HFFc6 (cell line): ENCODE measurements around the gene FGF2. TPM values are rescaled to one million over a fixed set of nuclear protein-coding genes. Genes with fewer than 3 reads are reported as not detected.

Experiments
- DNase-seq: peaks from one replicate; pipeline ENCODE4 v3.0.0-alpha.2; 2018
- H3K27ac Mint-ChIP-seq: 2 replicates; pipeline ENCODE4 v1.8.0; 2020; ENCODE audit warnings: mild to moderate bottlenecking, mixed read lengths
- H3K27me3 Mint-ChIP-seq: 2 replicates; pipeline ENCODE4 v1.8.0; 2021; ENCODE audit warnings: mild to moderate bottlenecking, moderate library complexity, mixed read lengths; ENCODE audit not compliant: insufficient read depth
- H3K36me3 Mint-ChIP-seq: 2 replicates; pipeline ENCODE4 v1.8.0; 2021; ENCODE audit warnings: low read depth, mixed read lengths
- H3K4me1 Mint-ChIP-seq: 2 replicates; pipeline ENCODE4 v1.8.0; 2020; ENCODE audit warnings: low read depth, mixed read lengths
- H3K4me3 Mint-ChIP-seq: 2 replicates; pipeline ENCODE4 v1.8.0; 2020; ENCODE audit warnings: mild to moderate bottlenecking, moderate library complexity, mixed read lengths
- H3K9me3 Mint-ChIP-seq: 2 replicates; pipeline ENCODE4 v1.8.0; 2020; ENCODE audit warnings: mild to moderate bottlenecking, mixed read lengths
- CTCF ChIP-seq: fragments of 200-600 bp; sonication (generic); IDR thresholded peaks from 2 replicates; pipeline ENCODE4 v1.5.0; 2021; ENCODE audit warnings: antibody characterized with exemption, mild to moderate bottlenecking
- total RNA-seq, 6 experiments: library from RNA; stranded (reverse); fragmentation: NEBNext Ultra II Directional; extraction: Animal tissue kit (Norgen Biotek cat#: 25700); gene quantifications; 2 replicates in 1 of 6; 3 replicates in 5 of 6; pipeline ENCODE4 v1.2.3, GENCODE V29; 2021

The FGF2 gene
- total RNA-seq, 6 experiments from 2014 or later: 370 to 442 (median 389) TPM

DNA sequence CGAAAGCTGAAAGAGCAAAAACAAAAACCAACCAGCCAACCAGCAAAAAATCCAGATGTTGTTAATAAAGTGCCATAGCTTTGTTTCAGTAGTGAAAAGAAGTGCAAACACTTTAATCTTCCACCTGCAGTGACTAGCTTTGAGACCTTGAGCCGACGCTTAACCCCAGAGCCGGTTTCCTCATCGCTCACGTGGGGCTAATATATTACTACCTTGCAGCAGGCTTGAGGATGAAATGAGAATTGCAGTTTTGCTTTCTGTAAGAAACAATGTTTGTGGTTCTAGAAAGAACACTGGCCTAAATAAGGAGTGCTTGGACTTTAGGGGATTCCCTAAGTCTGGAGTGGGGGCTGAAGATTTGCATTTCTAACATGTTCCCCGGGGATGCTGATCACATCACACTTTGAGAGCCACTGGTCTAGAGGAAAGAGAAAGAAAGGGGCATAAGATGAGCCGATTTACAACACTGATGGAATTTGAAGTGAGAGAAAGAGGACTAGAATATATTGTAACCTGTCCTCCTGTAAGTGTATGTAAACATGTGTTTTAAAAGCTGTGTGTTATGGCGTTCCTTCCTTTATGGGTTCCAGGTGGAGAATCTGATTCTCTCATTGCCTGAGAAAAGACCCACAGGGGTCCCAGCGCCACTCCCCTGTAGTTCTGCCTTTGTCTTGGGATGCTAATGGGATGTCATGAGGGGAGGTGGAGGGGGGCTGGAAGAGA is 1.4 kb downstream of the FGF2 start:
- Mint-ChIP-seq H3K36me3 (peaks cover 59% of the 10 kb centered on the region), H3K27me3 (peaks cover 3% of the 10 kb centered on the region), H3K27ac (peak overlapping the region; percentile 86), H3K4me3 (peak overlapping the region; percentile 97), H3K4me1 (peaks cover 31% of the 10 kb centered on the region), H3K9me3 (no peaks in the 10 kb centered on the region)
- DNase-seq: no peak
- TF ChIP-seq CTCF: no peak

- Mint-ChIP-seq H3K9me3 (no peaks in the 10 kb centered on the region), H3K27ac (peak overlapping the region; percentile 86), H3K36me3 (peaks cover 67% of the 10 kb centered on the region), H3K4me3 (peak overlapping the region; percentile 97), H3K4me1 (peaks cover 8% of the 10 kb centered on the region), H3K27me3 (peaks cover 3% of the 10 kb centered on the region)
- no peak for TF ChIP-seq CTCF
- no peak for DNase-seq
Observed at GRCh38 chr4:122830426-122831095, 3.9 kb downstream of the FGF2 start.

- Mint-ChIP-seq H3K4me3 (peak overlapping the region; percentile 97), H3K4me1 (no peaks in the 10 kb centered on the region; the same call in none of the 2 replicates), H3K27ac (peak overlapping the region; percentile 64), H3K36me3 (peaks cover 67% of the 10 kb centered on the region), H3K9me3 (no peaks in the 10 kb centered on the region), H3K27me3 (peaks cover 3% of the 10 kb centered on the region)
- no peak for DNase-seq
- TF ChIP-seq CTCF: no peak
Observed at GRCh38 chr4:122831515-122832196, 5.0 kb downstream of the FGF2 start.

GRCh38 chr4:122832732-122833131 is 6.1 kb downstream of the FGF2 start:
- Mint-ChIP-seq H3K27me3 (peaks cover 3% of the 10 kb centered on the region), H3K9me3 (no peaks in the 10 kb centered on the region), H3K4me1 (no peaks in the 10 kb centered on the region; the same call in none of the 2 replicates), H3K36me3 (peaks cover 69% of the 10 kb centered on the region), H3K27ac (peak overlapping the region; percentile 64), H3K4me3 (peak overlapping the region; percentile 97)
- no peak for DNase-seq
- TF ChIP-seq CTCF: no peak

- Mint-ChIP-seq H3K9me3 (no peaks in the 10 kb centered on the region), H3K4me3 (peak overlapping the region; percentile 55; the same call in 1 of the 2 replicates), H3K4me1 (peaks cover 5% of the 10 kb centered on the region), H3K36me3 (peaks cover 63% of the 10 kb centered on the region), H3K27ac (peak overlapping the region; percentile 41; the same call in 1 of the 2 replicates), H3K27me3 (no peaks in the 10 kb centered on the region)
- TF ChIP-seq CTCF: no peak
- no peak for DNase-seq
Observed at GRCh38 chr4:122833999-122834398, 7.4 kb downstream of the FGF2 start.
